Cortex of kidney (tissue), 1 donor: ENCODE results near the gene LRRC45.

Experiments
- DNase-seq: peaks from one replicate; lab custom pipeline; 2025; lab: John Stamatoyannopoulos, UW

Gene LRRC45

GRCh38 chr17:81993729-81994592, 29.1 kb upstream of the LRRC45 start:
- no peak for DNase-seq

- DNase-seq: no peak
These were observed 28.3 kb upstream of the LRRC45 start for GRCh38 chr17:81994593-81995462.

GRCh38 chr17:81995463-81996231, 27.5 kb upstream of the LRRC45 start:
- DNase-seq: no peak

GRCh38 chr17:81996232-81996756, 26.8 kb upstream of the LRRC45 start:
- no peak for DNase-seq

GRCh38 chr17:81996757-81997441, 26.2 kb upstream of the LRRC45 start:
- no peak for DNase-seq

GRCh38 chr17:81998212-81998611, 24.9 kb upstream of the LRRC45 start:
- no peak for DNase-seq

- DNase-seq: no peak
These were observed 24.2 kb upstream of the LRRC45 start for GRCh38 chr17:81998691-81999438.

GRCh38 chr17:81999587-81999975, 23.5 kb upstream of the LRRC45 start:
- DNase-seq: no peak

- no peak for DNase-seq
These were observed 22.9 kb upstream of the LRRC45 start for GRCh38 chr17:81999976-82000802.

- no peak for DNase-seq
These were observed 22.1 kb upstream of the LRRC45 start for GRCh38 chr17:82000803-82001570.

GRCh38 chr17:82001571-82002056, 21.5 kb upstream of the LRRC45 start:
- DNase-seq: no peak

- no peak for DNase-seq
These were observed 19.4 kb upstream of the LRRC45 start for GRCh38 chr17:82003411-82004381.

- no peak for DNase-seq
These were observed 18.3 kb upstream of the LRRC45 start for GRCh38 chr17:82004517-82005455.

GRCh38 chr17:82005701-82006348, 17.3 kb upstream of the LRRC45 start:
- DNase-seq: no peak

- DNase-seq: no peak
These were observed 16.5 kb upstream of the LRRC45 start for GRCh38 chr17:82006468-82007227.
